AG09319 (cell line): ENCODE data around the gene STXBP4.

Source experiments
- DNase-seq: peaks from one replicate; pipeline ENCODE4 v3.0.0-alpha.2; 2010; ENCODE audit warnings: low read depth; ENCODE audit errors: extremely low read depth
- TF ChIP-seq, protein P1 (sequence below): IDR thresholded peaks from 2 replicates; pipeline ENCODE4 v1.5.1; 2011; ENCODE audit warnings: low read depth, mild to moderate bottlenecking, inconsistent platforms, low read length, moderate library complexity

STXBP4 gene

DNA sequence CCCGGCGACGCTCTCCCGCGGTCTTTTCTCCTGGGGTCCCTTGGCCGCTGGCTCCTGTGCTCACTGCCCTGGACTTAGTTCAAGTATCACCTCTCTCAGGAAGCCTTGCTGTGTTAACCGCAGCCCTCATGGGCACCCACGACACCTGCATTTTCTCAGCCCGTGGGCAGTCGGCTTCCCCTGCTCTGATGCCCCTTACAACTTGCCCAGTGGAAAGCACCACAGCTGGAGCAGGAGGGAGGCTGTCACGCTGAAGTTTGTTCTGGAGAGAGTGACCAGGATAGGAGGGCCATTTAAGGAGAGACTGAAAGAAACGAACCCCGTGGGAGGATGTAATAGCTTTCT lies 395 bp downstream of the STXBP4 start:
- TF ChIP-seq, protein P1, sequence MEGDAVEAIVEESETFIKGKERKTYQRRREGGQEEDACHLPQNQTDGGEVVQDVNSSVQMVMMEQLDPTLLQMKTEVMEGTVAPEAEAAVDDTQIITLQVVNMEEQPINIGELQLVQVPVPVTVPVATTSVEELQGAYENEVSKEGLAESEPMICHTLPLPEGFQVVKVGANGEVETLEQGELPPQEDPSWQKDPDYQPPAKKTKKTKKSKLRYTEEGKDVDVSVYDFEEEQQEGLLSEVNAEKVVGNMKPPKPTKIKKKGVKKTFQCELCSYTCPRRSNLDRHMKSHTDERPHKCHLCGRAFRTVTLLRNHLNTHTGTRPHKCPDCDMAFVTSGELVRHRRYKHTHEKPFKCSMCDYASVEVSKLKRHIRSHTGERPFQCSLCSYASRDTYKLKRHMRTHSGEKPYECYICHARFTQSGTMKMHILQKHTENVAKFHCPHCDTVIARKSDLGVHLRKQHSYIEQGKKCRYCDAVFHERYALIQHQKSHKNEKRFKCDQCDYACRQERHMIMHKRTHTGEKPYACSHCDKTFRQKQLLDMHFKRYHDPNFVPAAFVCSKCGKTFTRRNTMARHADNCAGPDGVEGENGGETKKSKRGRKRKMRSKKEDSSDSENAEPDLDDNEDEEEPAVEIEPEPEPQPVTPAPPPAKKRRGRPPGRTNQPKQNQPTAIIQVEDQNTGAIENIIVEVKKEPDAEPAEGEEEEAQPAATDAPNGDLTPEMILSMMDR = no peak
- no peak for DNase-seq

DNA sequence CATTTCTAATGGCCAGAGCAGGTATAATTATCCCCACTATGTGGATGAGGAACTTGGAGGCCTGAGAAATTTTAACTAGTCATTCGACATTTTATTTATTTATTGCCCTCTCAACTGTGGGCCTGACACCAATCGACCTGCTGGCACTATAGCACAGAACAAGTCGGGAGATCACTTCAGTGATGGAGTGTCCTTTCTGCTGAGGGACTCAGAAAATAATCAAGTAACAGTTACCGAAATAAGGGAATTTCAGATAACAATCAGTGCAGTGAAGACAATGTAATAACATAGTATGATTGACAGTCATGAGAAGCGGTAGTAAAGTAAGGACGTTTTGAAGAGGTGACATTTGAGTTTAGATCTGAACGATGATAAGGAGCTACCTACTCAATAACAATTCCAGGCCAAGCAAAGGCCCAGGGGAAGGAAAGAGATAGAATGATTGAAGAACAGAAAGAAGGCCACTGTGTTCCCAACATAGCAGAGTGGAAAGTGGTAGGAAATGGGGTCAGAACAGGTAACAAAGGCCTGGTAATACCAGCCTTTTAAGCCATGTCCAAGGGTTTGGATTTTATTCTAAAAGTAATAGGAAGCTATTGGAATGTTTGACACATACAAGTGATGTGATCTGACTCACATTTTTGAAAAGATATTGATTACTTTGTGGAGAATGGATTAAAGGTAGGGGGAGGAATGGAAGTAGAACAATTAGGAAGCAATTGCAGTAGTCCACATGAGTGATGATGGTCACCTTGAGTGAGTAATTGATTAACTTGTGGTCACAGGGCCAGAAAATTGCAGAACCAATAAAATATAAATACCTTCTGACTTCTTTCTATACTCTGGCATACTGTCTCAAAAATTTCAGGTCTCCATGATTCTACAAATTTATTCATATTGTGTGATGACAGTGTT lies 1.4 kb downstream of the STXBP4 start:
- no peak for DNase-seq
- TF ChIP-seq, protein P1 = no peak

DNA sequence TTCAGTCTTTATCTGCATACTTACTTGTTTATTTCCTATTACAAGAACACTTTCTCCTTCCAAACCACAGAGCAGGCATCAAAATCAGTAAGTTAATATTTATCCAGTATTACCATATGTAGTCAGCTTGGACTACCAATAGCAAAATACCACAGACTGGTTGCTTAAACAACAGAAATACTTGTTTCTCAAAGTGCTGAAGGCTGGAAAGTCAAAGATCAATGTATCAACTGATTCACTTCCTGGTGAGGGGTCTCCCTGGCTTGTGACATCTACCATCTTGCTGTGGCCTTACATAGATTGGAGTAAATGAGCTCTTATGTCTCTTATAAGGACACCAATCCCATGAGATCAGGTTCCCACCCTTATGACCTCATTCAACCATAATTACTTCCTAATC lies 2.6 kb downstream of the STXBP4 start:
- no peak for DNase-seq

DNA sequence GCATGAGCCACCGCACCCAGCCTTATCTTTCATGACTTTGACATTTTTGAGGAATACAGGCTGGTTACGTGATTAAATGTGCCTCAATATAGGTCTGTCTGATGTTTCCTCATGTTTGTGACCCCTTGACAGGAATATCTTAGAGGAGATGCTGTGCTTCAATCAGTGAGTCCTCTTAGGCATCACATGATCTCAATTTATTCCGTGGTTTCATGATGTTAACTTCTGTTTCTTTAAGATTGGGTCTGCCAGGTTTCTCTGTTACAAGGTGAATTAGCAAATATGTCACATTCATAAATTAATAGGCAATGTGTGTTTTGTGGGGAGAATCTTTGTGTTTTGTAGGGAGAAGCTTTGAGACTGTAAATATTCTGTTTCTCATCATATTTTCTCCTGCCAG lies 3.3 kb downstream of the STXBP4 start:
- TF ChIP-seq, protein P1 = no peak

More for the DNA sequence above, 2.6 kb downstream of the STXBP4 start:
- TF ChIP-seq, protein P1 = no peak

DNA sequence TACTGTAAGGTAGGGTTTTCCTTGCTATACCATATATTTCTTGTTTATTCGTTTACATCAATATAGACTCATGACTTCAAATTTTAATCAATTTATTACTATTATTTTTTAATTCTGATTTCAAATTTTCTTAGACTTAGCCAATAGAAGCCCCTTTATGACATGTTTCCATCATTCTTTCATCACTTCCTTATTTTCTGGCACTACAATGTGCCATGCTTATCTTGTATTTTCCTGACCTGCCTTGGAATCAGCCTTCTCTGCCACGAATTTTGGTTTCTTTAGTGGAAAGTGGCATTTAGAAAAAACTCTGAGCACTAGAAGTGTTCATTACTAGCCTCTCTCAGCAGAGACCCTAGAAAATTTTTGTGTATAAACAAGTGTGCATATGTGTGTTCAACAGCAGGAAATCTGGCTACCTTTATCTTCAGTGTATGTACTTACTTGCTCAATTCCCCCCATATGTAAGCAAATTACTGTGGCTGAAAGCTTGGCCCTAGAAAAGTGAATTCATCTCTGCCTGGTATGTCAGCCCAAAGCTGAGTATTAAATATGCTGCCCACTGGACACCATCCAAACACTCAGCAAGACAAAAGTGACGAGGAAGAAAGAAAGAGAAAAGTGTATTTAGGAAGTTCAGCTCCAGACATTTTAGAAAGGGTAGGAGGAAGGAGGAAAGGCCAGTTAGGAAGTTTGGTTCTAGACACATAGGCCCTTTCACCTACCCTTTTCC lies 4.0 kb downstream of the STXBP4 start:
- no peak for DNase-seq

More for the DNA sequence above, 3.3 kb downstream of the STXBP4 start:
- no peak for DNase-seq

DNA sequence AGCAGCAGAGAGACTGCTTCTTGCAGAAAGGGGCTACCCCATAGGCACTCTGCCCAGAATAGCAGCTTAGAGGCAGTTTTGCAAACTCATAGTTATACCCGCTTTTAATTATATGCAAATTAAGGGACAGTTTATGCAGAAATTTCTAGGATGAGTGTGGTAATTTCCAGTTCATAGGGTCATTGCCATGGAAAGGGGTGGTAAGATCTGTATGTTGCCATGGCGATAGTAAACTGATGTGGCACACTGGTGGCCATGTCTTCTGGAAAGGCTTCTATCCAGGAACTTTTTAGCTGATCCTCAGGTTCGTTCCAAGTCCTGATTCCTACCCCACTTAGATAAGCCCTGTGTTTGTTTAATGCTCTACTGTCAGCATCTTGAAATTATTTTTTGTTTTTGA lies 6.2 kb downstream of the STXBP4 start:
- DNase-seq = no peak
- TF ChIP-seq, protein P1 = no peak

More for the DNA sequence above, 4.0 kb downstream of the STXBP4 start:
- TF ChIP-seq, protein P1 = no peak

DNA sequence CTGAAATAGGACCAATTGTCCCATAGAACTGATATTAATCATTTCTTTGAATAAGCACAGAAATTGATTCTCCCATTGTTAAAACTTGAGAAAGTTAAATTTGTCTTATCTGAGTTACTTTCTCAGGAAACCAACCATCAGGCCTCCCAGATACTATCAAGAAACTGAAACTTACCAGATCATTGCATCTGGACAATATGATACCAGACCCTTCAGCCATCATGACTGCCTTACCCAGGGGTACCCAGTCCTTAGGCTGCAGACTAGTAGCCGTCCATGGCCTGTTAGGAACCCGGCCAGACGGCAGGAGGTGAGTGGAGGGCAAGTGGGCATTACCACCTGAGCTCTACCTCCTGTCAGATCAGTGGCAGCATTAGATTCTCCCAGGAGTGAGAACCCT lies 7.8 kb downstream of the STXBP4 start:
- DNase-seq = no peak

More for the DNA sequence above, 7.8 kb downstream of the STXBP4 start:
- TF ChIP-seq, protein P1 = no peak
